ENCODE results near the gene CLEC4C.

DNA sequence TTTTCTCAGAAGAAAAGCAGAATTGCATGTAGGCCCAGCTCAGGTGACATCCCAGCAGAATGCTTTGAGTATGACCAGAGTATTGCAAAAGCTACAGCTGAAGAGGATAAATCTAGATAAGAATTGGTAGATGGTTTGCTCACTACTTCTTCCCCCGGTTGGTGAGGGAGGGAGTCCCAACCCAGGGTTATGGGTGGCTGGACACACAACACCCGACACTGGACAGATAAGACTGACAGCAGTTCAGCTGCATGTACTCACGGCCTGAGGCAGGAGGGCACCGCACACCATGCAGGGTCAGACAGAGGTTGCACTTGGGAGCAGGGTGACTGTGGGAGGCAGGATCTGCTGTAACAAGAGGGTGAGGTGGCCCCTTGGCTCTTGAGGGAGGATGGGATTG lies 1.7 kb upstream of the CLEC4C start:
- TF ChIP-seq, protein P1, sequence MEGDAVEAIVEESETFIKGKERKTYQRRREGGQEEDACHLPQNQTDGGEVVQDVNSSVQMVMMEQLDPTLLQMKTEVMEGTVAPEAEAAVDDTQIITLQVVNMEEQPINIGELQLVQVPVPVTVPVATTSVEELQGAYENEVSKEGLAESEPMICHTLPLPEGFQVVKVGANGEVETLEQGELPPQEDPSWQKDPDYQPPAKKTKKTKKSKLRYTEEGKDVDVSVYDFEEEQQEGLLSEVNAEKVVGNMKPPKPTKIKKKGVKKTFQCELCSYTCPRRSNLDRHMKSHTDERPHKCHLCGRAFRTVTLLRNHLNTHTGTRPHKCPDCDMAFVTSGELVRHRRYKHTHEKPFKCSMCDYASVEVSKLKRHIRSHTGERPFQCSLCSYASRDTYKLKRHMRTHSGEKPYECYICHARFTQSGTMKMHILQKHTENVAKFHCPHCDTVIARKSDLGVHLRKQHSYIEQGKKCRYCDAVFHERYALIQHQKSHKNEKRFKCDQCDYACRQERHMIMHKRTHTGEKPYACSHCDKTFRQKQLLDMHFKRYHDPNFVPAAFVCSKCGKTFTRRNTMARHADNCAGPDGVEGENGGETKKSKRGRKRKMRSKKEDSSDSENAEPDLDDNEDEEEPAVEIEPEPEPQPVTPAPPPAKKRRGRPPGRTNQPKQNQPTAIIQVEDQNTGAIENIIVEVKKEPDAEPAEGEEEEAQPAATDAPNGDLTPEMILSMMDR (IDR thresholded peaks at IDR 0.05; ENCODE audit: control extremely low read depth in 1 of 3, insufficient read depth in 1 of 3, low read depth in 1 of 3, low read length in 3 of 3) = no peak
- TF ChIP-seq POLR2A (IDR thresholded peaks at IDR 0.05; ENCODE audit: control extremely low read depth in 1 of 2, low read depth in 2 of 2, low read length in 2 of 2) = no peak
- TF ChIP-seq CBX5 (IDR thresholded peaks at IDR 0.05; ENCODE audit: low read depth, low read length) = no peak
